ENCODE measurements around the gene LBR.

LBR gene

DNA sequence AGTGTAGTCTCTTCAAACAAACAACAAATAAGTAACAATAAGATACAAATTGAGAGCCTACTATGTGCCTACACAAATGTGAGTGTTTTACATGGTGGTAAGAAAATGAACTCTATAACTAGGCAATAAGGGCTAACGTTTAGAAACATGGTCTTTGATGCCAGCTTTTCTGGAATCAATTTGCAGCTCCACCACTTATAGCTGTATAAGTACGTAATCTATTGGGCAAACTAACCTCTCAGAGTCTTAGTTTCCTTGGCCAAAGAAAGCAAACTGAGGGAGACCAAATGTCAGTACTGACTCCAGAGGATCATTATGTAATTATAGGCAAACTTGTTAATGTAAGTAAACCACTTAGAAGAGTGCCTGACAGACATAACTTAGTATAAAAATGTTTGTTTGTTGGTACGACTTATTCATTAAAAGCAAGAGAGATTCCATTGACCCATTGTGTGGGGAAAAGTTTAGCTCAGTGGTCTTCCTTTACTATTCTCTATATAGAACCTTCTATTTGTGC lies 59.7 kb downstream of the LBR start:
- no peak overlapping the region for H3K4me3 ChIP-seq (ENCODE audit: low read depth, low read length)
- TF ChIP-seq, protein P1, sequence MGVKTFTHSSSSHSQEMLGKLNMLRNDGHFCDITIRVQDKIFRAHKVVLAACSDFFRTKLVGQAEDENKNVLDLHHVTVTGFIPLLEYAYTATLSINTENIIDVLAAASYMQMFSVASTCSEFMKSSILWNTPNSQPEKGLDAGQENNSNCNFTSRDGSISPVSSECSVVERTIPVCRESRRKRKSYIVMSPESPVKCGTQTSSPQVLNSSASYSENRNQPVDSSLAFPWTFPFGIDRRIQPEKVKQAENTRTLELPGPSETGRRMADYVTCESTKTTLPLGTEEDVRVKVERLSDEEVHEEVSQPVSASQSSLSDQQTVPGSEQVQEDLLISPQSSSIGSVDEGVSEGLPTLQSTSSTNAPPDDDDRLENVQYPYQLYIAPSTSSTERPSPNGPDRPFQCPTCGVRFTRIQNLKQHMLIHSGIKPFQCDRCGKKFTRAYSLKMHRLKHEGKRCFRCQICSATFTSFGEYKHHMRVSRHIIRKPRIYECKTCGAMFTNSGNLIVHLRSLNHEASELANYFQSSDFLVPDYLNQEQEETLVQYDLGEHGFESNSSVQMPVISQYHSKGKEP (tag by site-specific recombination; IDR thresholded peaks at IDR 0.05) = peak; percentile 38; the same call in 1 of the 2 replicates
- no peak for TF ChIP-seq ZNF529 (tag by site-specific recombination; IDR thresholded peaks at IDR 0.05; ENCODE audit: insufficient replicate concordance)
- no peak for TF ChIP-seq ZNF140 (tag by site-specific recombination; IDR thresholded peaks at IDR 0.05)
- TF ChIP-seq, protein P2, sequence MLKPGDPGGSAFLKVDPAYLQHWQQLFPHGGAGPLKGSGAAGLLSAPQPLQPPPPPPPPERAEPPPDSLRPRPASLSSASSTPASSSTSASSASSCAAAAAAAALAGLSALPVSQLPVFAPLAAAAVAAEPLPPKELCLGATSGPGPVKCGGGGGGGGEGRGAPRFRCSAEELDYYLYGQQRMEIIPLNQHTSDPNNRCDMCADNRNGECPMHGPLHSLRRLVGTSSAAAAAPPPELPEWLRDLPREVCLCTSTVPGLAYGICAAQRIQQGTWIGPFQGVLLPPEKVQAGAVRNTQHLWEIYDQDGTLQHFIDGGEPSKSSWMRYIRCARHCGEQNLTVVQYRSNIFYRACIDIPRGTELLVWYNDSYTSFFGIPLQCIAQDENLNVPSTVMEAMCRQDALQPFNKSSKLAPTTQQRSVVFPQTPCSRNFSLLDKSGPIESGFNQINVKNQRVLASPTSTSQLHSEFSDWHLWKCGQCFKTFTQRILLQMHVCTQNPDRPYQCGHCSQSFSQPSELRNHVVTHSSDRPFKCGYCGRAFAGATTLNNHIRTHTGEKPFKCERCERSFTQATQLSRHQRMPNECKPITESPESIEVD (tag by site-specific recombination; IDR thresholded peaks at IDR 0.05) = peak; percentile 95
- peak; percentile 47; the same call in 1 of the 2 replicates for TF ChIP-seq OSR2 (tag by site-specific recombination; IDR thresholded peaks at IDR 0.05)
- TF ChIP-seq, protein P3, sequence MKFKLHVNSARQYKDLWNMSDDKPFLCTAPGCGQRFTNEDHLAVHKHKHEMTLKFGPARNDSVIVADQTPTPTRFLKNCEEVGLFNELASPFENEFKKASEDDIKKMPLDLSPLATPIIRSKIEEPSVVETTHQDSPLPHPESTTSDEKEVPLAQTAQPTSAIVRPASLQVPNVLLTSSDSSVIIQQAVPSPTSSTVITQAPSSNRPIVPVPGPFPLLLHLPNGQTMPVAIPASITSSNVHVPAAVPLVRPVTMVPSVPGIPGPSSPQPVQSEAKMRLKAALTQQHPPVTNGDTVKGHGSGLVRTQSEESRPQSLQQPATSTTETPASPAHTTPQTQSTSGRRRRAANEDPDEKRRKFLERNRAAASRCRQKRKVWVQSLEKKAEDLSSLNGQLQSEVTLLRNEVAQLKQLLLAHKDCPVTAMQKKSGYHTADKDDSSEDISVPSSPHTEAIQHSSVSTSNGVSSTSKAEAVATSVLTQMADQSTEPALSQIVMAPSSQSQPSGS (tag by site-specific recombination; IDR thresholded peaks at IDR 0.05; ENCODE audit: low read depth) = 0 out of 2 replicates have a peak, but pooled peaks have one; percentile 4
- TF ChIP-seq, protein P4, sequence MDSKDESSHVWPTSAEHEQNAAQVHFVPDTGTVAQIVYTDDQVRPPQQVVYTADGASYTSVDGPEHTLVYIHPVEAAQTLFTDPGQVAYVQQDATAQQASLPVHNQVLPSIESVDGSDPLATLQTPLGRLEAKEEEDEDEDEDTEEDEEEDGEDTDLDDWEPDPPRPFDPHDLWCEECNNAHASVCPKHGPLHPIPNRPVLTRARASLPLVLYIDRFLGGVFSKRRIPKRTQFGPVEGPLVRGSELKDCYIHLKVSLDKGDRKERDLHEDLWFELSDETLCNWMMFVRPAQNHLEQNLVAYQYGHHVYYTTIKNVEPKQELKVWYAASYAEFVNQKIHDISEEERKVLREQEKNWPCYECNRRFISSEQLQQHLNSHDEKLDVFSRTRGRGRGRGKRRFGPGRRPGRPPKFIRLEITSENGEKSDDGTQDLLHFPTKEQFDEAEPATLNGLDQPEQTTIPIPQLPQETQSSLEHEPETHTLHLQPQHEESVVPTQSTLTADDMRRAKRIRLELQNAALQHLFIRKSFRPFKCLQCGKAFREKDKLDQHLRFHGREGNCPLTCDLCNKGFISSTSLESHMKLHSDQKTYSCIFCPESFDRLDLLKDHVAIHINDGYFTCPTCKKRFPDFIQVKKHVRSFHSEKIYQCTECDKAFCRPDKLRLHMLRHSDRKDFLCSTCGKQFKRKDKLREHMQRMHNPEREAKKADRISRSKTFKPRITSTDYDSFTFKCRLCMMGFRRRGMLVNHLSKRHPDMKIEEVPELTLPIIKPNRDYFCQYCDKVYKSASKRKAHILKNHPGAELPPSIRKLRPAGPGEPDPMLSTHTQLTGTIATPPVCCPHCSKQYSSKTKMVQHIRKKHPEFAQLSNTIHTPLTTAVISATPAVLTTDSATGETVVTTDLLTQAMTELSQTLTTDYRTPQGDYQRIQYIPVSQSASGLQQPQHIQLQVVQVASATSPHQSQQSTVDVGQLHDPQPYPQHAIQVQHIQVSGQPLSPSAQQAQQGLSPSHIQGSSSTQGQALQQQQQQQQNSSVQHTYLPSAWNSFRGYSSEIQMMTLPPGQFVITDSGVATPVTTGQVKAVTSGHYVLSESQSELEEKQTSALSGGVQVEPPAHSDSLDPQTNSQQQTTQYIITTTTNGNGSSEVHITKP (tag by site-specific recombination; IDR thresholded peaks at IDR 0.05) = peak; percentile 46
- TF ChIP-seq ZNF426 (tag by site-specific recombination; IDR thresholded peaks at IDR 0.05) = no peak
- 0 out of 2 replicates have a peak, but pooled peaks have one; percentile 29 for TF ChIP-seq ZEB2 (tag by site-specific recombination; IDR thresholded peaks at IDR 0.05)
- H3K27ac ChIP-seq (ENCODE audit: extremely low read depth, low read depth, low read length) = no peak overlapping the region
- 0 out of 2 replicates have a peak, but pooled peaks cover 2% of the 10 kb centered on the region for H3K4me1 ChIP-seq (ENCODE audit: control insufficient read depth, insufficient read depth, low read length)
- CTCF ChIA-PET = interaction anchor here (1.1 kb wide), 1 partner anchor 49 kb away, joined by 3 read pairs; no protein-coding TSS in a partner anchor
- H3K9me3 ChIP-seq (ENCODE audit: control insufficient read depth, insufficient read depth, low read depth, low read length) = no peaks in the 10 kb centered on the region
- POLR2A ChIA-PET = no interaction called here
- H3K36me3 ChIP-seq (ENCODE audit: control insufficient read depth in 2 of 2, insufficient read depth in 1 of 2, low read length in 2 of 2) = no peaks in the 10 kb centered on the region

DNA sequence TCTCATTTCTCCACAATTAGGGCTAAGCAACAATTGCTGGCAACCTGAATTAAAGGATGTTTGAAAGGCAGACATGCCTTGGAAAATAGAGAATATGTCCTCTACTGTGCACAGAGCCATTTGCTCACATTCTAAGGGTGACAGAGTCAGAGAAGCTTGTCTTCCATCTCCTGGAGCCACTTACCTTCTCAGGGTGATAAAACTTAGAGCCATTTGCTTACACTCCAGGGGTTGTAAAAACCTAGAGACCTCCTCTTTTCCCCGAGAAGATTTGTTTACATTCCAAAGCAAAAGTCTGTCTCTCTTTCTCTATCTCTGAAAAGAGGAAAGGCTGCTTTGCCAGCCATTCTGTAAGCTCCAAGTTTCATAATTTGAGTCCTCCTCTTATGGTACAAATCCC lies 61.3 kb downstream of the LBR start:
- ChIA-PET CTCF (interaction anchor here (0.9 kb wide), 1 partner anchor 12 kb away, joined by 3 read pairs; no protein-coding TSS in a partner anchor), POLR2A (no interaction called here)
- no peak for TF ChIP-seq ZNF768 (tag by site-specific recombination; IDR thresholded peaks at IDR 0.05)
- TF ChIP-seq, protein P5, sequence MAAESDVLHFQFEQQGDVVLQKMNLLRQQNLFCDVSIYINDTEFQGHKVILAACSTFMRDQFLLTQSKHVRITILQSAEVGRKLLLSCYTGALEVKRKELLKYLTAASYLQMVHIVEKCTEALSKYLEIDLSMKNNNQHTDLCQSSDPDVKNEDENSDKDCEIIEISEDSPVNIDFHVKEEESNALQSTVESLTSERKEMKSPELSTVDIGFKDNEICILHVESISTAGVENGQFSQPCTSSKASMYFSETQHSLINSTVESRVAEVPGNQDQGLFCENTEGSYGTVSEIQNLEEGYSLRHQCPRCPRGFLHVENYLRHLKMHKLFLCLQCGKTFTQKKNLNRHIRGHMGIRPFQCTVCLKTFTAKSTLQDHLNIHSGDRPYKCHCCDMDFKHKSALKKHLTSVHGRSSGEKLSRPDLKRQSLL (tag by site-specific recombination; IDR thresholded peaks at IDR 0.05) = peak; percentile 90
- TF ChIP-seq ZNF302 (tag by site-specific recombination; IDR thresholded peaks at IDR 0.05; ENCODE audit: low read depth) = no peak
- TF ChIP-seq, protein P2 (tag by site-specific recombination; IDR thresholded peaks at IDR 0.05) = no peak
- no peak for TF ChIP-seq ZNF335 (tag by site-specific recombination; conservative IDR thresholded peaks at IDR 0.05)
- 0 out of 2 replicates have a peak, but pooled peaks have one; percentile 27 for TF ChIP-seq ZBTB48 (tag by site-specific recombination; IDR thresholded peaks at IDR 0.05)
- TF ChIP-seq GLIS1 (tag by site-specific recombination; IDR thresholded peaks at IDR 0.05) = peak; percentile 62
- TF ChIP-seq, protein P6, sequence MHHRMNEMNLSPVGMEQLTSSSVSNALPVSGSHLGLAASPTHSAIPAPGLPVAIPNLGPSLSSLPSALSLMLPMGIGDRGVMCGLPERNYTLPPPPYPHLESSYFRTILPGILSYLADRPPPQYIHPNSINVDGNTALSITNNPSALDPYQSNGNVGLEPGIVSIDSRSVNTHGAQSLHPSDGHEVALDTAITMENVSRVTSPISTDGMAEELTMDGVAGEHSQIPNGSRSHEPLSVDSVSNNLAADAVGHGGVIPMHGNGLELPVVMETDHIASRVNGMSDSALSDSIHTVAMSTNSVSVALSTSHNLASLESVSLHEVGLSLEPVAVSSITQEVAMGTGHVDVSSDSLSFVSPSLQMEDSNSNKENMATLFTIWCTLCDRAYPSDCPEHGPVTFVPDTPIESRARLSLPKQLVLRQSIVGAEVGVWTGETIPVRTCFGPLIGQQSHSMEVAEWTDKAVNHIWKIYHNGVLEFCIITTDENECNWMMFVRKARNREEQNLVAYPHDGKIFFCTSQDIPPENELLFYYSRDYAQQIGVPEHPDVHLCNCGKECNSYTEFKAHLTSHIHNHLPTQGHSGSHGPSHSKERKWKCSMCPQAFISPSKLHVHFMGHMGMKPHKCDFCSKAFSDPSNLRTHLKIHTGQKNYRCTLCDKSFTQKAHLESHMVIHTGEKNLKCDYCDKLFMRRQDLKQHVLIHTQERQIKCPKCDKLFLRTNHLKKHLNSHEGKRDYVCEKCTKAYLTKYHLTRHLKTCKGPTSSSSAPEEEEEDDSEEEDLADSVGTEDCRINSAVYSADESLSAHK (tag by site-specific recombination; IDR thresholded peaks at IDR 0.05) = no peak
- Histone ChIP-seq H3K4me1 (ENCODE audit: control insufficient read depth, insufficient read depth, low read length) (0 out of 2 replicates have a peak, but pooled peaks cover 2% of the 10 kb centered on the region), H3K27ac (ENCODE audit: extremely low read depth, low read depth, low read length) (no peak overlapping the region), H3K9me3 (ENCODE audit: control insufficient read depth, insufficient read depth, low read depth, low read length) (no peaks in the 10 kb centered on the region), H3K4me3 (ENCODE audit: low read depth, low read length) (no peak overlapping the region), H3K36me3 (ENCODE audit: control insufficient read depth in 2 of 2, insufficient read depth in 1 of 2, low read length in 2 of 2) (no peaks in the 10 kb centered on the region)

Data from HEK293 (cell line).